ENCODE measurements around the gene FAM20B.

The FAM20B gene

GRCh38 chr1:179120736-179121135 is 95.0 kb downstream of the FAM20B start:
- H3K4me3 ChIP-seq (ENCODE audit: low read depth, low read length) = no peak overlapping the region
- TF ChIP-seq, protein P1, sequence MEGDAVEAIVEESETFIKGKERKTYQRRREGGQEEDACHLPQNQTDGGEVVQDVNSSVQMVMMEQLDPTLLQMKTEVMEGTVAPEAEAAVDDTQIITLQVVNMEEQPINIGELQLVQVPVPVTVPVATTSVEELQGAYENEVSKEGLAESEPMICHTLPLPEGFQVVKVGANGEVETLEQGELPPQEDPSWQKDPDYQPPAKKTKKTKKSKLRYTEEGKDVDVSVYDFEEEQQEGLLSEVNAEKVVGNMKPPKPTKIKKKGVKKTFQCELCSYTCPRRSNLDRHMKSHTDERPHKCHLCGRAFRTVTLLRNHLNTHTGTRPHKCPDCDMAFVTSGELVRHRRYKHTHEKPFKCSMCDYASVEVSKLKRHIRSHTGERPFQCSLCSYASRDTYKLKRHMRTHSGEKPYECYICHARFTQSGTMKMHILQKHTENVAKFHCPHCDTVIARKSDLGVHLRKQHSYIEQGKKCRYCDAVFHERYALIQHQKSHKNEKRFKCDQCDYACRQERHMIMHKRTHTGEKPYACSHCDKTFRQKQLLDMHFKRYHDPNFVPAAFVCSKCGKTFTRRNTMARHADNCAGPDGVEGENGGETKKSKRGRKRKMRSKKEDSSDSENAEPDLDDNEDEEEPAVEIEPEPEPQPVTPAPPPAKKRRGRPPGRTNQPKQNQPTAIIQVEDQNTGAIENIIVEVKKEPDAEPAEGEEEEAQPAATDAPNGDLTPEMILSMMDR (conservative IDR thresholded peaks at IDR 0.05; ENCODE audit: low read depth, low read length) = no peak
- no peak for DNase-seq (ENCODE audit: low read depth)

DNA sequence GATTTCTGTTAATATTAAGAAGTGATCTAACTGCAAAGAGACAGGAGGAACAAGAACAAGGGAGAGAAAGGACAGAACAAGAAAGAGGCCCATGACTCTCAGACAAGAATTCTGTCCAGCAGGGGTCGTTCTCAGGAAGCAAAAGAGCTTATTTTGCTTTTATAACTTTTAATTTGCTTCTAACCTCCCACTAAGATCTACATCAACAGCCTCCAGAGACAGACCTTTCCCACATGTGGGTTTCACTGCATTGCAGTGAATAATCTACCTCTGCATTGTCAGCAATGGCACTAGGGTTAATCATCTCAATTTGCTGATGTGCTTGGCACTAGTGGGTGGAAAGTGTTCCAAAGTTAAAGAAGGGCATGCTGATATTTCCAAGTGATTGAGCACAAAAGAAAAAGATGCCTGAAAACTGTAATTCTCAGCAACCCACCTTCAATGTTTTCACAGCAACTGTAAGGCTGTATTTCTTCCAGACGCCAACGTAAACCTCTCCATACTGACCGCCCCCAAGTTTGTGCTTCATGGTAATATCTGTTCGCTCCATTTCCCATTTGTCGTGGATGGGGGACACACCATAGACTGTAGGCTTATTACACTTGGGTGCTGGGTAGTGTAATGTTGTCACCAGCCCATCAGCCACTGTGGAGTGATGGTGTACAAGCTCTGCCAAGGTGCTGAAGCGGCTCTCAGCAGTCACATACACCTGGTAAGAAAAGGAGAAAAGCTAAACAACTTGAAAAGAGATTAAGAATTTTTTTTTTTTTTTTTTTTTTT is 95.7 kb downstream of the FAM20B start:
- no peak overlapping the region for H3K4me3 ChIP-seq (ENCODE audit: low read depth, low read length)
- DNase-seq (ENCODE audit: low read depth) = peak; percentile 82
- TF ChIP-seq, protein P1 (conservative IDR thresholded peaks at IDR 0.05; ENCODE audit: low read depth, low read length) = peak; percentile 80

DNA sequence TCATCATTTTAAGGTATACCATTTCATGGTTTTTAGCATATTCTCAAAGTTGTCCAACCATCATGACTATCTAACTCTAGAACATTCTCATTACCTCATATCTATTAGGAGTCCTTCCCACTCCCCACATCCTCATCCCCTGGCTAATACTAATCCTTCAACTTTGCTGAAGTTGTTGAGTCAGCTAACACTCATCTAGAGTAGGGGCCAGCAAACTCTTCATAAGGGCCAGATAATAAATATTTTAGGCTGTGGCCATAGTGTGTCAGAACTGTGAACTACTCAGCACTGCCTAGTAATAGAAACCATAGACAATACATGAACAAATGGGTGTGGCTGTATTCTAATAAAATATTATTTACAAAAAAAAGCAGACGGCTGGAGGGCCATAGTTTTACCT is 99.2 kb downstream of the FAM20B start:
- TF ChIP-seq, protein P1 (conservative IDR thresholded peaks at IDR 0.05; ENCODE audit: low read depth, low read length) = no peak
- DNase-seq (ENCODE audit: low read depth) = no peak
- no peak overlapping the region for H3K4me3 ChIP-seq (ENCODE audit: low read depth, low read length)

Data from choroid plexus epithelial cell (primary cell).